ENCODE results near the gene FOXL2NB.

GRCh38 chr3:138933981-138934691 is 12.9 kb upstream of the FOXL2NB start:
- TF ChIP-seq CTCF (IDR thresholded peaks at IDR 0.05) (no peak), POLR2A (IDR thresholded peaks at IDR 0.05) (no peak)

Measured in upper lobe of left lung (tissue), 4 donors.